ENCODE data around the gene GPR139. TPM values are rescaled to one million over a fixed set of nuclear protein-coding genes. Genes with fewer than 3 reads are reported as not detected.

Gene GPR139
- total RNA-seq, 1 experiment from 2014 or later: not detected

GRCh38 chr16:19984135-19984534 lies 89.6 kb downstream of the GPR139 start:
- no peak overlapping the region for H3K4me3 ChIP-seq
- DNase-seq: no peak
- POLR2A ChIA-PET (ENCODE audit: unreplicated experiment): no interaction called here
- H2AFZ ChIP-seq: no peak overlapping the region
- no peak for TF ChIP-seq EZH2 (IDR thresholded peaks at IDR 0.05; ENCODE audit: low read depth)
- no peak for TF ChIP-seq CTCF (conservative IDR thresholded peaks at IDR 0.05)
- CTCF ChIA-PET: no interaction called here
- intact Hi-C loops (cut with micrococcal nuclease; ENCODE audit: unreplicated experiment): no loop called here
- H4K20me1 ChIP-seq (ENCODE audit: insufficient read depth): no peaks in the 10 kb centered on the region
- no peaks in the 10 kb centered on the region for H3K4me1 ChIP-seq (replicated peaks; ENCODE audit: insufficient read depth)
- H3K4me2 ChIP-seq: no peak overlapping the region
- H3F3A ChIP-seq (ENCODE audit: insufficient read depth, low read depth): no peaks in the 10 kb centered on the region
- no TSS peak for BruUV-seq (replicated peaks)
- no peaks in the 10 kb centered on the region for H3K79me2 ChIP-seq (ENCODE audit: low read depth)
- H3K36me3 ChIP-seq (ENCODE audit: low read depth): no peaks in the 10 kb centered on the region
- H3K27me3 ChIP-seq (ENCODE audit: insufficient read depth, low read depth): peaks cover 11% of the 10 kb centered on the region
- H3K9me3 ChIP-seq (ENCODE audit: insufficient read depth, low read depth): no peaks in the 10 kb centered on the region
- H3K27ac ChIP-seq: no peak overlapping the region
- H3K9me2 ChIP-seq (ENCODE audit: insufficient read depth): no peaks in the 10 kb centered on the region

Other genes starting within 250 kb of the GPR139 start
- 62.0 and 70.2 TPM in 2 replicates for gene GPRC5B, start 189.0 kb downstream of the GPR139 start, total RNA-seq (2021)